ENCODE data around the gene DHRS9. TPM values are rescaled to one million over a fixed set of nuclear protein-coding genes. Genes with fewer than 3 reads are reported as not detected.

Gene DHRS9
- total RNA-seq, 4 donors from 2014 or later, result 0.15 to 0.58 (median 0.31) TPM; not detected in 1

DNA sequence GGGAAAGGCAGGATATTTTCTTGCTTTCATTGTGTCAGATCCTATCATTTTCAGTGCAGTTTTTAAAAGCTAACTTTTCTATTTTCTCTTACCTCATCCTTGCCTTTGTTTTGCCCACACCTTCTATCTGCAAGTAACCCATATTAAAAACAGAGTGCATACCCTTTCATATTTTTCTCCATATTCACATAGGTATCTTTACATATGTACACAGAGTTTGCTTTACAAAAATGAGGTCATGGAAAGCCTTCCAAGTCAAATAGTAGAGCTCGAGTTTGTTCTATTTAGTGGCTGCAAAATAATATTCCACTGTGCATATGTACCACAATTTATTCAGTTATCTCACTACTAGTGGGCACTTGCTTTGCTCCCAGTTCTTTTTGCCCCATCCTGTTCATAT lies 3.9 kb upstream of the DHRS9 start:
- H3K9me3 ChIP-seq, result no peaks in the 10 kb centered on the region
- no peaks in the 10 kb centered on the region for H3K4me1 ChIP-seq
- no peak for ATAC-seq
- H3K4me3 ChIP-seq, result no peak overlapping the region
- H3K27ac ChIP-seq, result no peak overlapping the region
- TF ChIP-seq POLR2AphosphoS5 (IDR thresholded peaks at IDR 0.05) (no peak), POLR2A (IDR thresholded peaks at IDR 0.05) (no peak), EP300 (IDR thresholded peaks at IDR 0.05) (no peak)
- TF ChIP-seq, protein P1, sequence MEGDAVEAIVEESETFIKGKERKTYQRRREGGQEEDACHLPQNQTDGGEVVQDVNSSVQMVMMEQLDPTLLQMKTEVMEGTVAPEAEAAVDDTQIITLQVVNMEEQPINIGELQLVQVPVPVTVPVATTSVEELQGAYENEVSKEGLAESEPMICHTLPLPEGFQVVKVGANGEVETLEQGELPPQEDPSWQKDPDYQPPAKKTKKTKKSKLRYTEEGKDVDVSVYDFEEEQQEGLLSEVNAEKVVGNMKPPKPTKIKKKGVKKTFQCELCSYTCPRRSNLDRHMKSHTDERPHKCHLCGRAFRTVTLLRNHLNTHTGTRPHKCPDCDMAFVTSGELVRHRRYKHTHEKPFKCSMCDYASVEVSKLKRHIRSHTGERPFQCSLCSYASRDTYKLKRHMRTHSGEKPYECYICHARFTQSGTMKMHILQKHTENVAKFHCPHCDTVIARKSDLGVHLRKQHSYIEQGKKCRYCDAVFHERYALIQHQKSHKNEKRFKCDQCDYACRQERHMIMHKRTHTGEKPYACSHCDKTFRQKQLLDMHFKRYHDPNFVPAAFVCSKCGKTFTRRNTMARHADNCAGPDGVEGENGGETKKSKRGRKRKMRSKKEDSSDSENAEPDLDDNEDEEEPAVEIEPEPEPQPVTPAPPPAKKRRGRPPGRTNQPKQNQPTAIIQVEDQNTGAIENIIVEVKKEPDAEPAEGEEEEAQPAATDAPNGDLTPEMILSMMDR (IDR thresholded peaks at IDR 0.05), result no peak
- 67 to 71% methylated on average over 1 of the region's 1 CpG for WGBS, 2 donors (ENCODE audit: low coverage in 1 of 2)
- H3K27me3 ChIP-seq, result no peaks in the 10 kb centered on the region
- no peaks in the 10 kb centered on the region for H3K36me3 ChIP-seq

DNA sequence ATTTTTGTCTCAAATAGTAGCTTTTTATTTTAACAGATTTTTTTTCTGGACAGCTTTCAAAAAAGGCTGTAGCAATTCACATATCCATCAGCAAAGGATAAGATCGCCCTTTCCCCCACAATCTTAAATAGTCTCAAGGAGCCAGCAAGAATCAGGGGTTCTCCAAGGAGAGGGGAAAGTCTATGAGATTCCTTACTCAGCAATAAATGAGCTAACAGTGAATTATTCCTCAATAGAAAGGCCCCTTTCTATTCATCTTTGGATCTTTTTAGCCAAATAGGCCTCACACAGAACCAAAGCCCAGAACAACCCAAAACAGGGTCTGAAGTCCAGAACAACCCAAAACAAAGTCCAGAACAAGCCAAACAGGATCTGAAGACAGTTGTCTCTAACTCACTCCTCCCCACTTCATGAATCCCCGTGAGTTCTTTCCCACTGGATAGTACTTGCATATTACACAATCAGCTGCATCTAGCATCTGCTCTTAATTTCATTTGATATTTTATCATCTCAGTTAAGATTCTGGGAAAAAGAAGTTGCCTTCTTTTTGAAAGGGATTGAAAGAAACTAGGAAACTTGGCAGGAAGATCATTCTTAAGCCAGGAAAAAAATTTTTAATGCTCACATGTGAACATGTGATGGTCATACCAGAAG lies 3.4 kb upstream of the DHRS9 start:
- no peak overlapping the region for H3K4me3 ChIP-seq
- H3K27ac ChIP-seq, result no peak overlapping the region
- H3K27me3 ChIP-seq, result no peaks in the 10 kb centered on the region
- no peaks in the 10 kb centered on the region for H3K4me1 ChIP-seq
- TF ChIP-seq POLR2A (IDR thresholded peaks at IDR 0.05) (no peak), POLR2AphosphoS5 (IDR thresholded peaks at IDR 0.05) (no peak)
- TF ChIP-seq, protein P1 (IDR thresholded peaks at IDR 0.05), result no peak
- WGBS, 2 donors (ENCODE audit: low coverage in 1 of 2), result 63 to 76% methylated on average over 2 of the region's 2 CpGs
- ATAC-seq, result no peak
- no peaks in the 10 kb centered on the region for H3K36me3 ChIP-seq
- no peaks in the 10 kb centered on the region for H3K9me3 ChIP-seq

DNA sequence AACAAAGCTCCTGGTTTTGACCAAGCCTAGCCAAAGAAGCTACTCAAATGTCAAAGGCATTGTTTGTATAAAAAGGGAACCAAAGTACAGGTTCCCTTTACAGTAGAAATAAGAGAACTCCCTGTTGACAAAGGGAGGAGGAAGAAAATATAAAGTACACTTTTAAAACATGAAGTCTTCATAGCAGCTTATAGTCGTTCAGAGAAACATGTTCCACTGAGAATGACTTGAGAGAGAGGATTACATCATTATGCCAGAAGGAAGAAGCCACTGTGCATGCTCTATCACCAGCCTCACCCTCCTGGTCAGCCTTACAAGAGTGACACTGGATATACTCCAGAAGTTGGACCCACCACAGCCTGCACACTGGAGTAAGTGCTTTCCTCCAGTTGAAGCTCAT lies 2.5 kb upstream of the DHRS9 start:
- Histone ChIP-seq H3K4me1 (no peaks in the 10 kb centered on the region), H3K9me3 (no peaks in the 10 kb centered on the region), H3K4me3 (no peak overlapping the region), H3K36me3 (no peaks in the 10 kb centered on the region), H3K27ac (no peak overlapping the region), H3K27me3 (no peaks in the 10 kb centered on the region)
- ATAC-seq, result no peak
- no peak for TF ChIP-seq POLR2AphosphoS5 (IDR thresholded peaks at IDR 0.05)
- TF ChIP-seq EP300 (IDR thresholded peaks at IDR 0.05), result no peak
- WGBS, 2 donors (ENCODE audit: low coverage in 1 of 2), result 40 to 43% methylated on average over 1 of the region's 1 CpG

DNA sequence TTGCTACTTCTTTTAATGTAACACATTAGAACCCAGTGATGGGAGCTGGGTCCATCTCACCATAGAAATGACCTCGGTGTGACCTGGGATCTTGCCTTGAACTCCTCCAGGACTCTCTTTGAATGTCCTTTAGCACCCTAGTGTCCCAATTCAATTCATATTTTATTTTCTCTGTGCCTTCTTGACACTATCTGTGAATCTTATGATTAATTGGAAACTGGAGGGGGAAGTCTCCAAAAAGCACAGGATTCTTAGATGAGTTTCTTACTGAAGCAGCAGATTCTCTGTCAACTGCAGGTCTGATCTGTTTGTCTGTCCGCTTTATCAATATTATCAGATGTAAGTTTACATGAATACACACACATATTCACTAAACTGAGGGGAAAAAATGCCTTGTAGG lies 470 bp downstream of the DHRS9 start:
- H3K9me3 ChIP-seq, result no peaks in the 10 kb centered on the region
- no peak for ATAC-seq
- no peaks in the 10 kb centered on the region for H3K36me3 ChIP-seq
- WGBS, 2 donors (ENCODE audit: low coverage in 1 of 2), result 80 to 94% methylated on average over 1 to 2 of the region's 2 CpGs
- no peak overlapping the region for H3K27ac ChIP-seq
- H3K4me1 ChIP-seq, result no peaks in the 10 kb centered on the region
- no peak overlapping the region for H3K4me3 ChIP-seq
- no peaks in the 10 kb centered on the region for H3K27me3 ChIP-seq
- no peak for TF ChIP-seq POLR2AphosphoS5 (IDR thresholded peaks at IDR 0.05)
- no peak for TF ChIP-seq EP300 (IDR thresholded peaks at IDR 0.05)
- no peak for TF ChIP-seq POLR2A (IDR thresholded peaks at IDR 0.05)
- TF ChIP-seq, protein P1 (IDR thresholded peaks at IDR 0.05), result no peak

DNA sequence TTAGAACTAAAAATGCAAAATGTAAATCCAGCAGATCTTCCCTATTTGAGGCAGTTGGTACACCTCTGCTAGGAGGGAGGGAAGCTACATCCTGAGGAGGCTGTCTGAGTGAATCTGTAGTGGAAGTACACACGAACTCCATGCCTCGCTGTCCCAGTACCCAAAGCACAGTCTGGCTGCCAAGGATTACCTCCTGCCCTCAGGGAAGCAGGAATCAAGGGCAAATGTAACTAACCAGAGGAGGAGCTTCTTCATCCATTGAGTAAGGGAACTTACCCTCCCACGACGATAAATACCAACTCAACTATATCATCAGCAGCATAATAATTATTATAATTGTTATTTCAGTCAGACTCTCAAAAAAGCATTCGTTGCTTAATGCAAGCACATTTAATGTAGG lies 2.1 kb downstream of the DHRS9 start:
- WGBS, 2 donors (ENCODE audit: low coverage in 1 of 2), result 67 to 74% methylated on average over 4 to 5 of the region's 5 CpGs

More for the DNA sequence above, 2.1 kb downstream of the DHRS9 start:
- Histone ChIP-seq H3K4me1 (no peaks in the 10 kb centered on the region), H3K36me3 (no peaks in the 10 kb centered on the region), H3K9me3 (no peaks in the 10 kb centered on the region), H3K27me3 (no peaks in the 10 kb centered on the region), H3K27ac (no peak overlapping the region), H3K4me3 (no peak overlapping the region)
- ATAC-seq, result no peak
- TF ChIP-seq, protein P1 (IDR thresholded peaks at IDR 0.05), result no peak
- TF ChIP-seq POLR2A (IDR thresholded peaks at IDR 0.05) (no peak), POLR2AphosphoS5 (IDR thresholded peaks at IDR 0.05) (no peak), EP300 (IDR thresholded peaks at IDR 0.05) (no peak)
